NCI-H2107 (cell line): ENCODE measurements around the gene AADAC.
"Not testable (repeated sequence)": the region's sequence is repeated elsewhere in the genome, so short reads cannot be mapped to it uniquely, and the experiment has no call there.

Experiments
- DNase-seq: peaks from one replicate; lab custom pipeline; 2025; lab: John Stamatoyannopoulos, UW

The AADAC gene, protein sequence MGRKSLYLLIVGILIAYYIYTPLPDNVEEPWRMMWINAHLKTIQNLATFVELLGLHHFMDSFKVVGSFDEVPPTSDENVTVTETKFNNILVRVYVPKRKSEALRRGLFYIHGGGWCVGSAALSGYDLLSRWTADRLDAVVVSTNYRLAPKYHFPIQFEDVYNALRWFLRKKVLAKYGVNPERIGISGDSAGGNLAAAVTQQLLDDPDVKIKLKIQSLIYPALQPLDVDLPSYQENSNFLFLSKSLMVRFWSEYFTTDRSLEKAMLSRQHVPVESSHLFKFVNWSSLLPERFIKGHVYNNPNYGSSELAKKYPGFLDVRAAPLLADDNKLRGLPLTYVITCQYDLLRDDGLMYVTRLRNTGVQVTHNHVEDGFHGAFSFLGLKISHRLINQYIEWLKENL

DNA sequence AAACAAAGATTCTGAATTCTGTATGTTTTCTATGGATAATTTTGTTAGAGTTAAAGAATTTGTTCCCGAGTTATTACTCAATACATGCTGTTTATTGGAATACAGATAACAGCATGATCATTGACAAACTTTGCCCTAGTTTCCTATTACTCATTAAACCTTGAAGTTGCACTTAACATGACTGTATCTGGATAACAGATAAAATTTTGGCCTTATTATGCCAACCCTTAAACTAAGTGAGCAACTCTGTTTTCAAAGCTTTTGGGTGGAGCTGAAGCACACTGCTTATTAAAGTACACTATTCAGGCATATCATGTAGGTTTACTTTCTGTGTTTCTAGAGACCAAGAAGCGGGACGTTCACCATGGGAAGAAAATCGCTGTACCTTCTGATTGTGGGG is at the start of gene AADAC:
Gene AADAC (plus strand): TSS at position 318 of the 400 bp plus-strand sequence. CDS start 47 bp downstream, at position 365.
- no peak for DNase-seq

GRCh38 chr3:151764699-151765098 is 49.2 kb upstream of the AADAC start:
- not testable (repeated sequence) for DNase-seq

DNA sequence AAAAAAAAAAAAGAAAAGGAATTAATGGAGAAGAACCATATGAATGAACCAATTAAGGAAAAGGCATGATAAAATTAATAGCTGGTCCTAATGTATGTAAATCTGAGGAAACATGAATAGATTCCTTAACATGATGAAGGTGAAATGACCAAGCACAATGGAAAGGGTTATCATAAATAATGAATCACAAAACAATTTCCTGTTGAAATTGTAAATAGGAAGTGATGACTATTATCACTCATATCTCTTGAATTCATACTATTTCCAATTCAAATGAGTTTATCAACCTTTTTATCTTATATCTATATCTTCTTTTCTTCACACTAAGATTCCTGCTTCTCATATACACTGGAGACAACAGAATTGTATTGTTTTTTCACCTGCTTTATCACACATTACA is 48.2 kb upstream of the AADAC start:
- DNase-seq: no peak

DNA sequence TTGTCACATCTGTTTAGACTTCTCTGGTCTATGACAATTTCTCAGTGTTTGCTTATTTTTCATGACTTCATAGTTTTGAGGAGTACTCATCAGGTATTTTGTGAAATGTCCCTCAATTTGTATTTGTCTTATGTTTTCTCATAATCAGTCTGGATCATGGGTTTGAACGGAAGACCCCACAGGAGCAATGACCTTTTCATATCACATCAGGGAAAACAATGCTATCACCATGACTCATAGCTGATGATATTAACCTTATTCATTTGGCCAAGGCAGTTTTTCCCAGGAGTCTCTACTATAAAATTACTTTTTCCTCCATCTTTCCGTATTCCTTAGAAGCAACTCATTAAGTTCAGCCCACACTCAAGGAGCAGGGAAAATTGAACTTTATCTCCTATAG is 47.5 kb upstream of the AADAC start:
- no peak for DNase-seq

DNA sequence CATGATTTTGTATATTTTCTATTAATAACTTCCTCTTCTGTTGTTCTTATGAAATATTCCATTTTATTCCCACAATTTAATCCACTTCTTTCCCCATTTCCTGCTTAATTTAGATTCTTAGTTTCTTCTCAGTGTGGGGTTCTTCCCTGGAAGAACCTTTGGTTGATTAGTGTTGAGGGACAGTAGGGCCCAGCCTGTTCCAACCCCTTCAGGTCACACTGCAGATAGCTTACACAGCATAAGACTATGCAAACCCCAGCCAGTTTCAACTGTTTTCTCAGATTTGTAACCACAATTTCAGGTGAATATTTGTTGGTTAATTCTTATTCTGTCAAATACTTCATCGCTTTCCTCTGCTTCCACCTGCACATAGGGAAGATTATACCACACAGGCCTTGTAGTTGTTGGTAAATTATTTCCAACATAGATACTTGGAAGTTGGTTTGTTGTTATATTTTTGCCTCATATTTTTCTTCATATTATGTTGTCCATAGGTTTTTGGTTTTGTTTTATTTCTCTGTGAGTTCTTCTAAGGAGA is 45.5 kb upstream of the AADAC start:
- DNase-seq: no peak

- DNase-seq: no peak
These were observed 44.7 kb upstream of the AADAC start for GRCh38 chr3:151769175-151769574.

- no peak for DNase-seq
These were observed 43.0 kb upstream of the AADAC start for GRCh38 chr3:151770956-151771355.

GRCh38 chr3:151772825-151773480 is 41.0 kb upstream of the AADAC start:
- DNase-seq: no peak

DNA sequence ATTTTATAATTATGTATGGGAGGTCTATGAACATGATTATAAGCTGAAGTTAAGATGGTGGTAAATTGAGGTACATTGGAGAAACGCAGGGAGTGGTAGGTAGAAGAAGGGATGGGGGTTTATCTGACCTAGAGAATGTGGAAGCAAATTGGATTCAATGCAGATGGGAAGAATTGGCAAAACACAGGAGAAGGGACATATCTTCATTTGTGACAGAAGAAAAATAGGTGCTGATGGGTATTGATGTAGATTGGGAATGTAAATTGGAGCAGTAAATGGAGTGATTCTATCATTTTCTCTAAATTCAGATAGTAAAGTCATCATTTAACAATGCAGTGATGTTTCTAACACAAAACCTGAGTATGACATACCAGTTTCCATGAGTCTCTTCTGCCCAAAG is 39.7 kb upstream of the AADAC start:
- no peak for DNase-seq

- DNase-seq: no peak
These were observed 39.0 kb upstream of the AADAC start for GRCh38 chr3:151774910-151775309.

- DNase-seq: no peak
These were observed 38.3 kb upstream of the AADAC start for GRCh38 chr3:151775314-151776258.

- no peak for DNase-seq
These were observed 37.6 kb upstream of the AADAC start for GRCh38 chr3:151776259-151776740.

DNA sequence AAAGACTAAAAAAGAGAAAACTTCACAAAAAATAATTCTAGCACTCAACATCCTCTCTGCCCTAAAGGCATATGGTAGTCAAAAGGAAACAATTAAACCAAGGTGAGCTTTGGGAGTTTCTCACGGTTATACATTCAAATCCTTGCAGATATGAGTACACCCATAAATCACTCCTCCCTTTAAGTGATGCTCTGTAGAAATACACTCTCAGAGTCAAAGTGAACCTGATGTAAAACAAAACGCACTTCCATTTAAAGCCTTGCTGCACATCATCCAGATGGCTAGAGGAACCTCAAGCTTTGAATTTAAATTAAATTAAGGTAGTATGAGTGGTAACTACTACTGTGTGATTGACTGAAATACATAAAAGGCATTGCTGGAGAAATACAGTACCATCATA is 36.0 kb upstream of the AADAC start:
- DNase-seq: no peak

GRCh38 chr3:151787626-151788025 is 26.3 kb upstream of the AADAC start:
- DNase-seq: no peak

DNA sequence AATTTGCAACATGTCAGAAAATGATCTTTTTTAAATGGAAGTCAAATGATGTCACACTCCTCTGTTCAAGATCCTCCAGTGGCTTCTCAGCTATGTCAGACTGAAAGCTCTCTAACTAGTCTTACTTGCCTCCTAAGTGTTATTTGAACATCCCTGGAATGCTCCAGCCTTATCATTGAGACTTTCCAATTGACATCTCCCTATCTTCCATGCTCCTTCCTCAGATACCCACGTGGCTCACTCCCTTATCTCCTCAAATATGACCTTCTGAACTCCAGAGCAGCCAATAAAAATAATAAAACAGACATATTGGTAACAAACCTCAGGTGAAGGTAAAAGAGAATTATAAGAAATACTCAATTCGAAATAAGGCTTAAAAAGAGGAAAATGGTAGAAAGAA is 25.5 kb upstream of the AADAC start:
- DNase-seq: no peak

GRCh38 chr3:151789853-151790463 is 24.0 kb upstream of the AADAC start:
- no peak for DNase-seq

GRCh38 chr3:151790763-151791162 is 23.2 kb upstream of the AADAC start:
- not testable (repeated sequence) for DNase-seq

GRCh38 chr3:151792411-151792810 is 21.5 kb upstream of the AADAC start:
- no peak for DNase-seq

DNA sequence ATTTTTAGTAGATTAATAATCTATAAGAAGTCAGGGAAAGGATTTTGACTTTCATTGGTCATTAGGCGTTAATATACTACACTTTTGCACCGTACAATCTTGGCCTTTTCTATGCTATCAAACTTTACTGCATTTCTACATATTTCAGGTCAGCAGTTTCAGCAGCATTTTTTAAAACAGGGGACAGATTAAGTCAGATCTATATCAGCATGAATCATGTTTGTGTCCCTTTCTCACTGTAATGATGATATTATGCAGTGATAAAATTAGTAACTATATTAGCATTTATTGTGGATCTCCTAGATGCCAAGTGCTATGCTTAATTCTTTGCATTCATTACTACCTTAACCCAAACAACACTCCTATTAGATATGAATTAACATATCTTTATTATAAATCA is 20.3 kb upstream of the AADAC start:
- DNase-seq: no peak

DNA sequence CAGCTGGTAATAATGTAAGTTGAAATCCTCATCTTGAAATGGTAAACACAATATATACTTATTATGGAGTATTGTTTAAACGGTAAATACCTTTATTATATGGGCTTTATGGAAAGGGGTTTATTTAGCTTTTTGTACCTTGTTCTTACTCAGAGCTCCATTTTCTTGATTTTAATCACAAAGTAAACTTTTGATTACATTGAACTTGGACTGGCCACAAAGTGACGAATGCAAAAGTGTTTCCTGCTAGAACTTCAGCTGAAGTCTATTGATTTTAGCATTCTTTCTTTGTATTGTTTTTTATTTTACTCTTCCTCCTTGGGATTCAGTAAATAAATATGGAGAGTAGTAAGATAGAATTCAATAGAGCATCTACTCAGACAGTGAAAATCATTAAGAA is 19.8 kb upstream of the AADAC start:
- no peak for DNase-seq

GRCh38 chr3:151795276-151795675 is 18.6 kb upstream of the AADAC start:
- no peak for DNase-seq
